Measurements from ENCODE around the gene TEX11. TPM values are rescaled to one million over a fixed set of nuclear protein-coding genes. Genes with fewer than 3 reads are reported as not detected.

Gene TEX11
- total RNA-seq, 1 donor = not detected

GRCh38 chrX:70505451-70505841 lies 403.1 kb downstream of the TEX11 start:
- Histone ChIP-seq H3K27me3 (ENCODE audit: insufficient read depth, low read length) (no peaks in the 10 kb centered on the region), H3K4me3 (ENCODE audit: low read length) (no peak overlapping the region), H3K4me1 (ENCODE audit: insufficient read depth, low read length) (no peaks in the 10 kb centered on the region), H3K9me3 (ENCODE audit: low read depth, low read length) (no peaks in the 10 kb centered on the region)

- Histone ChIP-seq H3K27me3 (ENCODE audit: insufficient read depth, low read length) (no peaks in the 10 kb centered on the region), H3K9me3 (ENCODE audit: low read depth, low read length) (no peaks in the 10 kb centered on the region), H3K4me3 (ENCODE audit: low read length) (no peak overlapping the region), H3K4me1 (ENCODE audit: insufficient read depth, low read length) (no peaks in the 10 kb centered on the region)
Measured at GRCh38 chrX:70504772-70505450, 403.6 kb downstream of the TEX11 start.

- Histone ChIP-seq H3K9me3 (ENCODE audit: low read depth, low read length) (no peaks in the 10 kb centered on the region), H3K4me1 (ENCODE audit: insufficient read depth, low read length) (no peaks in the 10 kb centered on the region), H3K4me3 (ENCODE audit: low read length) (no peak overlapping the region), H3K27me3 (ENCODE audit: insufficient read depth, low read length) (no peaks in the 10 kb centered on the region)
Measured at GRCh38 chrX:70500826-70501225, 407.7 kb downstream of the TEX11 start.

- no peak overlapping the region for H3K4me3 ChIP-seq (ENCODE audit: low read length)
- no peaks in the 10 kb centered on the region for H3K9me3 ChIP-seq (ENCODE audit: low read depth, low read length)
- no peaks in the 10 kb centered on the region for H3K4me1 ChIP-seq (ENCODE audit: insufficient read depth, low read length)
Measured at GRCh38 chrX:70498129-70498528, 410.4 kb downstream of the TEX11 start.

GRCh38 chrX:70497026-70497425 lies 411.5 kb downstream of the TEX11 start:
- no peak overlapping the region for H3K4me3 ChIP-seq (ENCODE audit: low read length)
- no peaks in the 10 kb centered on the region for H3K4me1 ChIP-seq (ENCODE audit: insufficient read depth, low read length)
- H3K27me3 ChIP-seq (ENCODE audit: insufficient read depth, low read length) = no peaks in the 10 kb centered on the region
- no peaks in the 10 kb centered on the region for H3K9me3 ChIP-seq (ENCODE audit: low read depth, low read length)

More at GRCh38 chrX:70498129-70498528, 410.4 kb downstream of the TEX11 start:
- no peaks in the 10 kb centered on the region for H3K27me3 ChIP-seq (ENCODE audit: insufficient read depth, low read length)

- H3K9me3 ChIP-seq (ENCODE audit: low read depth, low read length) = no peaks in the 10 kb centered on the region
- H3K4me3 ChIP-seq (ENCODE audit: low read length) = no peak overlapping the region
- no peaks in the 10 kb centered on the region for H3K27me3 ChIP-seq (ENCODE audit: insufficient read depth, low read length)
- H3K4me1 ChIP-seq (ENCODE audit: insufficient read depth, low read length) = no peaks in the 10 kb centered on the region
Measured at GRCh38 chrX:70496491-70496890, 412.0 kb downstream of the TEX11 start.

- no peaks in the 10 kb centered on the region for H3K9me3 ChIP-seq (ENCODE audit: low read depth, low read length)
- H3K4me1 ChIP-seq (ENCODE audit: insufficient read depth, low read length) = no peaks in the 10 kb centered on the region
- no peaks in the 10 kb centered on the region for H3K27me3 ChIP-seq (ENCODE audit: insufficient read depth, low read length)
- H3K4me3 ChIP-seq (ENCODE audit: low read length) = no peak overlapping the region
Measured at GRCh38 chrX:70494441-70494840, 414.1 kb downstream of the TEX11 start.

- Histone ChIP-seq H3K27me3 (ENCODE audit: insufficient read depth, low read length) (no peaks in the 10 kb centered on the region), H3K9me3 (ENCODE audit: low read depth, low read length) (no peaks in the 10 kb centered on the region), H3K4me3 (ENCODE audit: low read length) (no peak overlapping the region), H3K4me1 (ENCODE audit: insufficient read depth, low read length) (no peaks in the 10 kb centered on the region)
Measured at GRCh38 chrX:70488856-70489255, 419.7 kb downstream of the TEX11 start.

GRCh38 chrX:70485466-70485865 lies 423.0 kb downstream of the TEX11 start:
- H3K4me1 ChIP-seq (ENCODE audit: insufficient read depth, low read length) = no peaks in the 10 kb centered on the region
- H3K27me3 ChIP-seq (ENCODE audit: insufficient read depth, low read length) = no peaks in the 10 kb centered on the region
- no peaks in the 10 kb centered on the region for H3K9me3 ChIP-seq (ENCODE audit: low read depth, low read length)
- no peak overlapping the region for H3K4me3 ChIP-seq (ENCODE audit: low read length)

- H3K9me3 ChIP-seq (ENCODE audit: low read depth, low read length) = no peaks in the 10 kb centered on the region
- no peak overlapping the region for H3K4me3 ChIP-seq (ENCODE audit: low read length)
- no peaks in the 10 kb centered on the region for H3K27me3 ChIP-seq (ENCODE audit: insufficient read depth, low read length)
- no peaks in the 10 kb centered on the region for H3K4me1 ChIP-seq (ENCODE audit: insufficient read depth, low read length)
Measured at GRCh38 chrX:70482300-70482699, 426.2 kb downstream of the TEX11 start.

- Histone ChIP-seq H3K9me3 (ENCODE audit: low read depth, low read length) (no peaks in the 10 kb centered on the region), H3K27me3 (ENCODE audit: insufficient read depth, low read length) (no peaks in the 10 kb centered on the region), H3K4me1 (ENCODE audit: insufficient read depth, low read length) (no peaks in the 10 kb centered on the region), H3K4me3 (ENCODE audit: low read length) (no peak overlapping the region)
Measured at GRCh38 chrX:70481471-70482270, 426.8 kb downstream of the TEX11 start.

GRCh38 chrX:70480660-70481018 lies 427.9 kb downstream of the TEX11 start:
- no peaks in the 10 kb centered on the region for H3K27me3 ChIP-seq (ENCODE audit: insufficient read depth, low read length)
- H3K4me3 ChIP-seq (ENCODE audit: low read length) = no peak overlapping the region
- no peaks in the 10 kb centered on the region for H3K9me3 ChIP-seq (ENCODE audit: low read depth, low read length)
- H3K4me1 ChIP-seq (ENCODE audit: insufficient read depth, low read length) = no peaks in the 10 kb centered on the region

GRCh38 chrX:70479922-70480659 lies 428.4 kb downstream of the TEX11 start:
- H3K27me3 ChIP-seq (ENCODE audit: insufficient read depth, low read length) = no peaks in the 10 kb centered on the region
- H3K4me1 ChIP-seq (ENCODE audit: insufficient read depth, low read length) = no peaks in the 10 kb centered on the region
- H3K9me3 ChIP-seq (ENCODE audit: low read depth, low read length) = no peaks in the 10 kb centered on the region
- H3K4me3 ChIP-seq (ENCODE audit: low read length) = no peak overlapping the region

GRCh38 chrX:70479247-70479921 lies 429.1 kb downstream of the TEX11 start:
- Histone ChIP-seq H3K4me1 (ENCODE audit: insufficient read depth, low read length) (no peaks in the 10 kb centered on the region), H3K4me3 (ENCODE audit: low read length) (no peak overlapping the region), H3K27me3 (ENCODE audit: insufficient read depth, low read length) (no peaks in the 10 kb centered on the region), H3K9me3 (ENCODE audit: low read depth, low read length) (no peaks in the 10 kb centered on the region)

Data from mononuclear cell (primary cell).